Activated CD8-positive, alpha-beta memory T cell treated with anti-CD3 and anti-CD28 coated beads for 36 hours (primary cell): ENCODE data around the gene SPRR5. TPM values are rescaled to one million over a fixed set of nuclear protein-coding genes. Genes with fewer than 3 reads are reported as not detected.

Experiments used
- CTCF ChIA-PET: fragments of 350-600 bp; sonication (Branson Sonifier 250); formaldehyde crosslinking; loops from one replicate; lab custom pipeline; 2021; ENCODE audit warnings: antibody characterized with exemption; lab: Charles Lee
- POLR2A ChIA-PET: fragments of 350-600 bp; sonication (Branson Sonifier 250); formaldehyde crosslinking; loops from one replicate; lab custom pipeline; 2021; ENCODE audit warnings: antibody characterized with exemption; lab: Charles Lee
- total RNA-seq, 2 experiments: library from RNA; stranded (reverse); gene quantifications; one replicate each; pipeline ENCODE4 v1.2.3, GENCODE V29; 2021

Gene SPRR5
- total RNA-seq, 2 experiments from 2014 or later = not detected

- ChIA-PET POLR2A (no interaction called here), CTCF (no interaction called here)
Measured at GRCh38 chr1:152977614-152978013, 30.6 kb downstream of the SPRR5 start.

GRCh38 chr1:152980676-152981075, 33.7 kb downstream of the SPRR5 start:
- POLR2A ChIA-PET = no interaction called here
- CTCF ChIA-PET = no interaction called here

GRCh38 chr1:152981146-152981871, 34.3 kb downstream of the SPRR5 start:
- CTCF ChIA-PET = no interaction called here
- POLR2A ChIA-PET = no interaction called here

- CTCF ChIA-PET = no interaction called here
- POLR2A ChIA-PET = no interaction called here
Measured at GRCh38 chr1:152982076-152982475, 35.1 kb downstream of the SPRR5 start.

GRCh38 chr1:152983234-152983633, 36.2 kb downstream of the SPRR5 start:
- CTCF ChIA-PET = no interaction called here
- POLR2A ChIA-PET = no interaction called here

- ChIA-PET CTCF (no interaction called here), POLR2A (no interaction called here)
Measured at GRCh38 chr1:152983743-152984142, 36.7 kb downstream of the SPRR5 start, which contains the start of gene SPRR1A. SPRR1A (plus strand) TSS chr1:152984081; CDS start chr1:152985231, 1,150 bp downstream.

GRCh38 chr1:152986578-152986977, 39.6 kb downstream of the SPRR5 start:
- ChIA-PET POLR2A (no interaction called here), CTCF (no interaction called here)

GRCh38 chr1:152993186-152993585, 46.2 kb downstream of the SPRR5 start:
- CTCF ChIA-PET = no interaction called here
- POLR2A ChIA-PET = no interaction called here

GRCh38 chr1:152995842-152996241, 48.8 kb downstream of the SPRR5 start:
- ChIA-PET POLR2A (no interaction called here), CTCF (no interaction called here)

- CTCF ChIA-PET = no interaction called here
- POLR2A ChIA-PET = no interaction called here
Measured at GRCh38 chr1:152996633-152997400, 49.8 kb downstream of the SPRR5 start.

GRCh38 chr1:152997901-152998300, 50.9 kb downstream of the SPRR5 start:
- ChIA-PET CTCF (no interaction called here), POLR2A (no interaction called here)

GRCh38 chr1:152998476-152998875, 51.5 kb downstream of the SPRR5 start:
- ChIA-PET POLR2A (no interaction called here), CTCF (no interaction called here)

Other genes with a start within 250 kb of the SPRR5 start
- gene LCE2A, start 248.9 kb upstream of the SPRR5 start, total RNA-seq = not detected
- gene LCE4A, start 239.0 kb upstream of the SPRR5 start, total RNA-seq = not detected
- gene KPRP, start 189.2 kb upstream of the SPRR5 start, total RNA-seq = not detected
- gene LCE1F, start 172.1 kb upstream of the SPRR5 start, total RNA-seq = not detected
- not detected for gene LCE1E, start 160.9 kb upstream of the SPRR5 start, total RNA-seq
- gene LCE1D, start 150.5 kb upstream of the SPRR5 start, total RNA-seq = not detected
- gene LCE1C, start 140.6 kb upstream of the SPRR5 start, total RNA-seq = not detected
- not detected for gene LCE1B, start 135.2 kb upstream of the SPRR5 start, total RNA-seq
- not detected for gene LCE1A, start 119.7 kb upstream of the SPRR5 start, total RNA-seq
- not detected for gene LCE6A, start 104.3 kb upstream of the SPRR5 start, total RNA-seq
- not detected for gene LCE7A, start 87.2 kb upstream of the SPRR5 start, total RNA-seq
- not detected for gene SMCP, start 68.9 kb upstream of the SPRR5 start, total RNA-seq
- not detected for gene IVL, start 38.7 kb upstream of the SPRR5 start, total RNA-seq
- not detected for gene SPRR4, start 23.4 kb downstream of the SPRR5 start, total RNA-seq
- not detected for gene SPRR1A, start 36.9 kb downstream of the SPRR5 start, total RNA-seq
- gene SPRR3, start 54.5 kb downstream of the SPRR5 start, total RNA-seq = not detected
- gene SPRR1B, start 84.0 kb downstream of the SPRR5 start, total RNA-seq = not detected
- not detected for gene SPRR2D, start 93.9 kb downstream of the SPRR5 start, total RNA-seq
- not detected for gene SPRR2A, start 110.3 kb downstream of the SPRR5 start, total RNA-seq
- not detected for gene SPRR2B, start 124.4 kb downstream of the SPRR5 start, total RNA-seq
- not detected for gene SPRR2E, start 147.3 kb downstream of the SPRR5 start, total RNA-seq
- not detected for gene SPRR2F, start 166.3 kb downstream of the SPRR5 start, total RNA-seq
- not detected for gene SPRR2G, start 203.7 kb downstream of the SPRR5 start, total RNA-seq